Measurements from ENCODE around the gene ZRANB3. TPM values are rescaled to one million over a fixed set of nuclear protein-coding genes. Genes with fewer than 3 reads are reported as not detected.

Gene ZRANB3
- total and polyA plus RNA-seq, 2 donors (not counting 3 experiments of a cell fraction or from before 2014, with no cell fraction given) = 2.2 to 6.0 TPM

DNA sequence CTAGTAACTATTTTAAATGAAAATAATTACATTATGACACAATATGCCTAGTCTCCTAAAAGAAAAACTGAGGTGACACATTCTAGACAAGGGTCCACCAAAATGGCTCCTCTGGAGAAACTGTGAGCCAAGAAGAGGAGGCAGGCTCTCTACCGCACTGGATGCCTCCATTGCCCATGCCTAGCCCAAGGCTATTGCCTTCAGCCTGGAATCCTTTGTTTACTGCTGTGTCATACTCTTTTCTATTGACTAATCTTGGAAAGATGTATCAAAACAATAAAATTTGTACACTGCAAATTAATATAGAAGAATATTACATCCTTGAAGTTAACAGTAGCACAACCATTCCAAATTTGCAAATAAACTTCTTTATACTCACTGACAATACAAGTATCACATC lies 311.8 kb downstream of the ZRANB3 start:
- no peaks in the 10 kb centered on the region for H3K9me1 ChIP-seq (replicated peaks; ENCODE audit: control insufficient read depth, extremely low read depth, insufficient read depth, low read length)
- no peak overlapping the region for H3K4me3 ChIP-seq (replicated peaks in 1 of 3; ENCODE audit: insufficient read depth in 1 of 3, low read depth in 1 of 3, low read length in 3 of 3)
- DNase-seq (ENCODE audit: low read depth, low spot score) (no peak), FAIRE-seq (no peak)
- H3K27me3 ChIP-seq (ENCODE audit: control insufficient read depth in 2 of 2, insufficient read depth in 2 of 2, low read length in 2 of 2) = no peaks in the 10 kb centered on the region
- no peak overlapping the region for H3K27ac ChIP-seq (ENCODE audit: insufficient read depth, low read depth, low read length)
- no peaks in the 10 kb centered on the region for H3K4me1 ChIP-seq (ENCODE audit: control insufficient read depth, extremely low read depth, insufficient read depth, low read length)
- TF ChIP-seq, protein P1, sequence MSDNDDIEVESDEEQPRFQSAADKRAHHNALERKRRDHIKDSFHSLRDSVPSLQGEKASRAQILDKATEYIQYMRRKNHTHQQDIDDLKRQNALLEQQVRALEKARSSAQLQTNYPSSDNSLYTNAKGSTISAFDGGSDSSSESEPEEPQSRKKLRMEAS (IDR thresholded peaks at IDR 0.05; ENCODE audit: insufficient read depth, insufficient read length) = no peak
- TF ChIP-seq EZH2 (IDR thresholded peaks at IDR 0.05; ENCODE audit: borderline replicate concordance, low read depth, low read length, severe bottlenecking) = no peak
- no peak for TF ChIP-seq JUN (IDR thresholded peaks at IDR 0.05; ENCODE audit: borderline replicate concordance, insufficient read depth, insufficient read length, low read depth)
- no peak for TF ChIP-seq POLR2AphosphoS5 (IDR thresholded peaks at IDR 0.05; ENCODE audit: insufficient read depth, low read depth, low read length)
- TF ChIP-seq MYC (IDR thresholded peaks at IDR 0.05; ENCODE audit: low read depth, low read length) = no peak
- intact Hi-C loops (cut with micrococcal nuclease) (no loop called here), dilution Hi-C loops (cut with MboI; ENCODE audit: extremely low pct_ligation_motif_present, low sequenced_read_pairs) (no loop called here)
- H3K79me2 ChIP-seq (ENCODE audit: control insufficient read depth, insufficient read depth, low read length) = no peaks in the 10 kb centered on the region
- H4K20me1 ChIP-seq (replicated peaks; ENCODE audit: control insufficient read depth, extremely low read depth, insufficient read depth, low read length) = no peaks in the 10 kb centered on the region
- ChIA-PET CTCF (no interaction called here), POLR2A (no interaction called here)
- H3K9ac ChIP-seq (replicated peaks; ENCODE audit: extremely low read depth, insufficient read depth, low read length) = no peak overlapping the region
- no peaks in the 10 kb centered on the region for H3K9me3 ChIP-seq (replicated peaks; ENCODE audit: control insufficient read depth, insufficient read depth, low read length)
- H2AFZ ChIP-seq (ENCODE audit: low read depth, low read length) = no peak overlapping the region
- no TSS peak for BruUV-seq (replicated peaks)
- no peaks in the 10 kb centered on the region for H3K36me3 ChIP-seq (ENCODE audit: control insufficient read depth in 2 of 2, extremely low read depth in 1 of 2, insufficient read depth in 2 of 2, low read length in 2 of 2)
- H3K4me2 ChIP-seq (ENCODE audit: insufficient read depth, low read length) = no peak overlapping the region

DNA sequence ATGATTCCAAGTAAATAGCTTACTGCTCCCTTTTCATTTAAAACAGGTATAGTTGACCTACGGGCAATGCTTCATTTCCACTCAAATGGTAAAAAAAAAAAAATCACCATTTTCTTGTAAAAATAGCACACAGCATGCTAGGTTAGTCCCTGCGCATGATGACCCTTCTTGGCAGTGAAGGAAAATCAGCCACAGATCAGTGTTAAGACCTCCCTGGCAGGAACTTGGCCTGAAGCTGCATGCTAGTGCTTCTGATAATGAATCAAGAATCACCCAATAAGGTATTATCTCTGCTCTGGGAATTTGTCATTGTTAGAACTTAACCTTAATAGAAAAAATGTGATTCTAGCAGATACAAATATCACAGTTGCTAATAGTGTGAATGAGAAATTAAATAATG lies 312.6 kb downstream of the ZRANB3 start:
- intact Hi-C loops (cut with micrococcal nuclease) = no loop called here
- TF ChIP-seq CTCF (IDR thresholded peaks at IDR 0.05; ENCODE audit: extremely low read depth in 1 of 2, insufficient read depth in 1 of 2, low read depth in 1 of 2, low read length in 2 of 2) = no peak
- TF ChIP-seq JUN (IDR thresholded peaks at IDR 0.05; ENCODE audit: borderline replicate concordance, insufficient read depth, insufficient read length, low read depth) = no peak
- no peak for TF ChIP-seq POLR2AphosphoS5 (IDR thresholded peaks at IDR 0.05; ENCODE audit: insufficient read depth, low read depth, low read length)
- TF ChIP-seq EZH2 (IDR thresholded peaks at IDR 0.05; ENCODE audit: borderline replicate concordance, low read depth, low read length, severe bottlenecking) = no peak
- TF ChIP-seq POLR2A (IDR thresholded peaks at IDR 0.05; ENCODE audit: low read depth, low read length) = no peak
- TF ChIP-seq GATA2 (IDR thresholded peaks at IDR 0.05; ENCODE audit: insufficient read depth, insufficient read length, low read depth, low read length) = no peak
- DNase-seq (ENCODE audit: low read depth, low spot score) (no peak), FAIRE-seq (no peak)
- Histone ChIP-seq H3K4me3 (replicated peaks in 1 of 3; ENCODE audit: insufficient read depth in 1 of 3, low read depth in 1 of 3, low read length in 3 of 3) (no peak overlapping the region), H3K27me3 (ENCODE audit: control insufficient read depth in 2 of 2, insufficient read depth in 2 of 2, low read length in 2 of 2) (no peaks in the 10 kb centered on the region), H3K9me3 (replicated peaks; ENCODE audit: control insufficient read depth, insufficient read depth, low read length) (no peaks in the 10 kb centered on the region), H3K4me1 (ENCODE audit: control insufficient read depth, extremely low read depth, insufficient read depth, low read length) (no peaks in the 10 kb centered on the region), H3K79me2 (ENCODE audit: control insufficient read depth, insufficient read depth, low read length) (no peaks in the 10 kb centered on the region), H2AFZ (ENCODE audit: low read depth, low read length) (no peak overlapping the region), H4K20me1 (replicated peaks; ENCODE audit: control insufficient read depth, extremely low read depth, insufficient read depth, low read length) (no peaks in the 10 kb centered on the region), H3K36me3 (ENCODE audit: control insufficient read depth in 2 of 2, extremely low read depth in 1 of 2, insufficient read depth in 2 of 2, low read length in 2 of 2) (no peaks in the 10 kb centered on the region), H3K4me2 (ENCODE audit: insufficient read depth, low read length) (no peak overlapping the region), H3K9ac (replicated peaks; ENCODE audit: extremely low read depth, insufficient read depth, low read length) (no peak overlapping the region), H3K9me1 (replicated peaks; ENCODE audit: control insufficient read depth, extremely low read depth, insufficient read depth, low read length) (no peaks in the 10 kb centered on the region), H3K27ac (ENCODE audit: insufficient read depth, low read depth, low read length) (no peak overlapping the region)
- dilution Hi-C loops (cut with MboI; ENCODE audit: extremely low pct_ligation_motif_present, low sequenced_read_pairs) = no loop called here
- POLR2A ChIA-PET = no interaction called here
- CTCF ChIA-PET = no interaction called here
- no TSS peak for BruUV-seq (replicated peaks)

Data from endothelial cell of umbilical vein (primary cell).